ENCODE data around the gene PAGR1. TPM values are rescaled to one million over a fixed set of nuclear protein-coding genes. Genes with fewer than 3 reads are reported as not detected.

The PAGR1 gene
- total RNA-seq, 1 donor from 2014 or later, result 26.4 TPM

DNA sequence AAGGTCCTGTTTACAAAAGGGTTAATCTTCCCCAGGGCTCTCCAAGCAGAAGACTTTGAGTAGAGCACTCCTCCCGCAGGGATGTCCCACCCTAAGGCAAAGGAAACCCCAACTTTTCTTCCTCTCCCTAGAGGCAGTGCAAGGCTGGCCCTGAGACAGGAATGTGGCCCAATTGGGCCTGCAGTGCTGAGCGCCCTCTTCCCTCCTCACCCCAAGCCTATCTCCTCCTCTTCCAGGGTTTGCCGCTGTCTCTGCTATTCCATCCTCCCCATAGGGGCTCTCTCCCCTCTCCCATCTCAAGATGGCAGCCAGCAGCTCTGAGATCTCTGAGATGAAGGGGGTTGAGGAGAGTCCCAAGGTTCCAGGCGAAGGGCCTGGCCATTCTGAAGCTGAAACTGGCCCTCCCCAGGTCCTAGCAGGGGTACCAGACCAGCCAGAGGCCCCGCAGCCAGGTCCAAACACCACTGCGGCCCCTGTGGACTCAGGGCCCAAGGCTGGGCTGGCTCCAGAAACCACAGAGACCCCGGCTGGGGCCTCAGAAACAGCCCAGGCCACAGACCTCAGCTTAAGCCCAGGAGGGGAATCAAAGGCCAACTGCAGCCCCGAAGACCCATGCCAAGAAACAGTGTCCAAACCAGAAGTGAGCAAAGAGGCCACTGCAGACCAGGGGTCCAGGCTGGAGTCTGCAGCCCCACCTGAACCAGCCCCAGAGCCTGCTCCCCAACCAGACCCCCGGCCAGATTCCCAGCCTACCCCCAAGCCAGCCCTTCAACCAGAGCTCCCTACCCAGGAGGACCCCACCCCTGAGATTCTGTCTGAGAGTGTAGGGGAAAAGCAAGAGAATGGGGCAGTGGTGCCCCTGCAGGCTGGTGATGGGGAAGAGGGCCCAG lies 3.0 kb upstream of the PAGR1 start:
- Mint-ChIP-seq H3K4me1 (ENCODE audit: low read depth) (peaks cover 33% of the 10 kb centered on the region), H3K4me3 (ENCODE audit: low read depth) (peak overlapping the region; percentile 59), H3K9me3 (ENCODE audit: low read depth) (no peaks in the 10 kb centered on the region), H3K27ac (no peak overlapping the region), H3K36me3 (ENCODE audit: insufficient read depth) (peaks cover 10% of the 10 kb centered on the region), H3K27me3 (peaks cover 14% of the 10 kb centered on the region)
- no peak for DNase-seq (ENCODE audit: low spot score, unreplicated experiment)
- TF ChIP-seq, protein P1, sequence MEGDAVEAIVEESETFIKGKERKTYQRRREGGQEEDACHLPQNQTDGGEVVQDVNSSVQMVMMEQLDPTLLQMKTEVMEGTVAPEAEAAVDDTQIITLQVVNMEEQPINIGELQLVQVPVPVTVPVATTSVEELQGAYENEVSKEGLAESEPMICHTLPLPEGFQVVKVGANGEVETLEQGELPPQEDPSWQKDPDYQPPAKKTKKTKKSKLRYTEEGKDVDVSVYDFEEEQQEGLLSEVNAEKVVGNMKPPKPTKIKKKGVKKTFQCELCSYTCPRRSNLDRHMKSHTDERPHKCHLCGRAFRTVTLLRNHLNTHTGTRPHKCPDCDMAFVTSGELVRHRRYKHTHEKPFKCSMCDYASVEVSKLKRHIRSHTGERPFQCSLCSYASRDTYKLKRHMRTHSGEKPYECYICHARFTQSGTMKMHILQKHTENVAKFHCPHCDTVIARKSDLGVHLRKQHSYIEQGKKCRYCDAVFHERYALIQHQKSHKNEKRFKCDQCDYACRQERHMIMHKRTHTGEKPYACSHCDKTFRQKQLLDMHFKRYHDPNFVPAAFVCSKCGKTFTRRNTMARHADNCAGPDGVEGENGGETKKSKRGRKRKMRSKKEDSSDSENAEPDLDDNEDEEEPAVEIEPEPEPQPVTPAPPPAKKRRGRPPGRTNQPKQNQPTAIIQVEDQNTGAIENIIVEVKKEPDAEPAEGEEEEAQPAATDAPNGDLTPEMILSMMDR (IDR thresholded peaks at IDR 0.05; ENCODE audit: unreplicated experiment), result no peak

DNA sequence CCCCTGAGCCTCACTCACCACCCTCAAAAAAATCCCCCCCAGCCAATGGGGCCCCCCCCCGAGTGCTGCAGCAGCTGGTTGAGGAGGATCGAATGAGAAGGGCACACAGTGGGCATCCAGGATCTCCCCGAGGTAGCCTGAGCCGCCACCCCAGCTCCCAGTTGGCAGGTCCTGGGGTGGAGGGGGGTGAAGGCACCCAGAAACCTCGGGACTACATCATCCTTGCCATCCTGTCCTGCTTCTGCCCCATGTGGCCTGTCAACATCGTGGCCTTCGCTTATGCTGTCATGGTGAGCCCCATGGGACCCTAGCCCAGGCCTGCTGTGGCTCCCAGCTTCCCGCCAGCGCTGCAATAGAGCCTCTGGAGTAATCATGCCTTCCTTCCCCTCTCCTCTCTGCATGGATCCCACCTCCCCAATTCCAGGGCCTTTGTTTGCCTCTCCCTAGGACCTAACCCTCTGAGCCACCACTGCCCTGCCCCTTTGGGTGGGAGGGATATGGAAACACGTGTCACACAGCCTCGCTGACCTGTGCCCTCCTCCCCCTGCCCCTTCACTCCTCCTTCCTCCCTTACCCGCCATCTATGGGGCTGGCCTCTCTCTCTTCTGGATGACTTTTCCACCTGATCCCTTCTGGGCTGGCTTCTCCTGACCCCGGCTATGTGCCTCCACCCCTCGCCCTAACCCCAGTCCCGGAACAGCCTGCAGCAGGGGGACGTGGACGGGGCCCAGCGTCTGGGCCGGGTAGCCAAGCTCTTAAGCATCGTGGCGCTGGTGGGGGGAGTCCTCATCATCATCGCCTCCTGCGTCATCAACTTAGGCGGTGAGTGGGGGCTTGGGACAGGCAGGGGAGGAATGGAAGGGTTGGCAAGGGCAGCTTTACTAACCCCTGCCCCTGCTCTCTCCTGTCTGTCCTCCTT lies 2.0 kb upstream of the PAGR1 start:
- Mint-ChIP-seq H3K4me1 (ENCODE audit: low read depth) (peaks cover 31% of the 10 kb centered on the region), H3K27me3 (peaks cover 14% of the 10 kb centered on the region), H3K27ac (no peak overlapping the region), H3K9me3 (ENCODE audit: low read depth) (no peaks in the 10 kb centered on the region), H3K4me3 (ENCODE audit: low read depth) (no peak overlapping the region), H3K36me3 (ENCODE audit: insufficient read depth) (peaks cover 11% of the 10 kb centered on the region)
- DNase-seq (ENCODE audit: low spot score, unreplicated experiment), result no peak
- TF ChIP-seq, protein P1 (IDR thresholded peaks at IDR 0.05; ENCODE audit: unreplicated experiment), result no peak

DNA sequence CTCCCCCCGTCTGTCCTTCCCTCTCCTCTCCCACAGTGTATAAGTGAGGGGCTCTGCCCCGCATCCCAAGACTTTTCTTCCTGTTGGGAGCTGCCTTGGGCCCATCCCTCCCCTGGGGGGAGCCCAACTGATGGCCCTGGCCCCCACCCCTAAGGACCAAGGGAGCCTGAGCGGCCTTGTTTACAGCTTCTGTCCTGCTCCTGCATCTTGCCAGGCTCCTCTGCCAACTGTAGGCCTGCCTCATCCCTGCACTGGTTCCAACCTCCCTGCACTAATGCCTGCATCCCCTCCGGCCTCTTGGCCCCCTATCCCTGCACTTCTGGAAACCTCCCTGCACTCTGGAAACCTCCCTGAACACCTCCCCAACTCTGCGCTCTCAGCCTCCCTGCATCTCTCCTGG lies 1.4 kb upstream of the PAGR1 start:
- no peaks in the 10 kb centered on the region for H3K9me3 Mint-ChIP-seq (ENCODE audit: low read depth)
- no peak for DNase-seq (ENCODE audit: low spot score, unreplicated experiment)
- peaks cover 15% of the 10 kb centered on the region for H3K36me3 Mint-ChIP-seq (ENCODE audit: insufficient read depth)
- H3K27me3 Mint-ChIP-seq, result peaks cover 14% of the 10 kb centered on the region
- TF ChIP-seq, protein P1 (IDR thresholded peaks at IDR 0.05; ENCODE audit: unreplicated experiment), result no peak
- no peak overlapping the region for H3K27ac Mint-ChIP-seq
- H3K4me1 Mint-ChIP-seq (ENCODE audit: low read depth), result peaks cover 34% of the 10 kb centered on the region
- H3K4me3 Mint-ChIP-seq (ENCODE audit: low read depth), result peak overlapping the region; percentile 85

DNA sequence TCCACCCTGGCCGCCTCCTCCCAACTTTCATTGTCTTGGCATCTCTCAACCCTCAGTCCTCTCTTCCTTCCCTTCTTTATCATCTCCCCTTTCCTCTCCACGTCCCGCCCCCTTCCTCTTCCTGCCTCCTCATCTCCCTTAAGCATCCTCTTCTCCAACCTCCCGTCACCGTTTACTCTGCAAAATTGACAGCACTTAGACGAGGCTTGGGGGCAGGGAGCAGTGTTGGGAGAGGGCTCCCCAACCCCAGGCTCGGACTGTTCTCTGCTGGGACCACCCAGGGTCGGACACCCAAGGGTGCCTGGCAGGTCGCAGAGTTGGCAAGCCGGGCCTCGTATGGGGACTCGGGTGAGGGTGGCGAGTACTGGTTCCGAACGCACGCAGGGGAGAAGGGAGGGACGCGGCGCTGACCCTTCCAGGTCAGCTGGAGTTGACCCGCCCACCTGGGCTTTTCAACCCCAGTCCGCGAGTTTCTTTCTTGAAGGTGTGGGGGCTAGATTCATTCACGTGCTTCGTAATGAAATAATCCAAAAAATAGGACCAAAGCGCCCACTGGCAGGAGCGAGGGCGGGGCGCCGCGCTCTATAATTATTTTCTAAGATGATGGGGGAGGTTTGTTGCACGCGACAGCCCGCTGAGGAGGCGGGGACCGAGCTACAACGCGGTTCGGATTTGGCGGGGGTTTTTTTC lies 775 bp upstream of the PAGR1 start:
- peaks cover 15% of the 10 kb centered on the region for H3K36me3 Mint-ChIP-seq (ENCODE audit: insufficient read depth)
- peak overlapping the region; percentile 96 for H3K27ac Mint-ChIP-seq
- H3K27me3 Mint-ChIP-seq, result peaks cover 14% of the 10 kb centered on the region
- no peak for DNase-seq (ENCODE audit: low spot score, unreplicated experiment)
- H3K4me1 Mint-ChIP-seq (ENCODE audit: low read depth), result peaks cover 38% of the 10 kb centered on the region
- no peaks in the 10 kb centered on the region for H3K9me3 Mint-ChIP-seq (ENCODE audit: low read depth)
- TF ChIP-seq, protein P1 (IDR thresholded peaks at IDR 0.05; ENCODE audit: unreplicated experiment), result no peak
- peak overlapping the region; percentile 85 for H3K4me3 Mint-ChIP-seq (ENCODE audit: low read depth)
